Stimulated activated naive B cell treated with anti-CD40 and anti-IgM and Interleukin-4, amounts not matched to agents 10 μg/mL and 1 μg/mL and 100 μg/mL, for 72 hours (primary cell): Measurements from ENCODE around the gene LDB2.

ENCODE experiments used
- ATAC-seq, 2 donors: fragments of 150-1000 bp; cut with Tn5 transposase; replicated peaks; 2 replicates each; pipeline ENCODE4 v1.10.0; 2021; ENCODE audit warnings: moderate library complexity in 1 of 2
- DNase-seq: peaks from one replicate; pipeline ENCODE4 v3.0.0; 2021
- H3K27ac Mint-ChIP-seq: one replicate; pipeline ENCODE4 v1.8.0; 2022; ENCODE audit warnings: mild to moderate bottlenecking, mixed read lengths
- H3K27me3 Mint-ChIP-seq, 2 donors: one replicate each; pipeline ENCODE4 v1.8.0; 2022; ENCODE audit warnings: mixed read lengths in 2 of 2
- H3K36me3 Mint-ChIP-seq, 2 donors: one replicate each; pipeline ENCODE4 v1.8.0; 2022; ENCODE audit warnings: mixed read lengths in 2 of 2, mild to moderate bottlenecking in 1 of 2
- H3K4me1 Mint-ChIP-seq, 2 donors: one replicate each; pipeline ENCODE4 v1.8.0; 2022; ENCODE audit warnings: mixed read lengths in 2 of 2, mild to moderate bottlenecking in 1 of 2
- H3K4me3 Mint-ChIP-seq, 2 donors: one replicate each; pipeline ENCODE4 v1.8.0; 2022; ENCODE audit warnings: mild to moderate bottlenecking in 2 of 2, mixed read lengths in 2 of 2, moderate library complexity in 1 of 2
- H3K9me3 Mint-ChIP-seq, 2 donors: one replicate each; pipeline ENCODE4 v1.8.0; 2022; ENCODE audit warnings: mixed read lengths in 2 of 2, mild to moderate bottlenecking in 1 of 2

LDB2 gene

GRCh38 chr4:16783119-16783518 is 115.3 kb downstream of the LDB2 start:
- Mint-ChIP-seq H3K36me3 (no peaks in the 10 kb centered on the region), H3K27me3 (no peaks in the 10 kb centered on the region), H3K27ac (no peak overlapping the region), H3K4me3 (no peak overlapping the region), H3K9me3 (no peaks in the 10 kb centered on the region), H3K4me1 (no peaks in the 10 kb centered on the region)
- DNase-seq (no peak), ATAC-seq (no peak)

- no peaks in the 10 kb centered on the region for H3K9me3 Mint-ChIP-seq
- no peak overlapping the region for H3K27ac Mint-ChIP-seq
- ATAC-seq = no peak
- no peak overlapping the region for H3K4me3 Mint-ChIP-seq
- no peaks in the 10 kb centered on the region for H3K36me3 Mint-ChIP-seq
- H3K27me3 Mint-ChIP-seq = no peaks in the 10 kb centered on the region
- H3K4me1 Mint-ChIP-seq = no peaks in the 10 kb centered on the region
- no peak for DNase-seq
These were observed 119.3 kb downstream of the LDB2 start for GRCh38 chr4:16779028-16779675.

DNA sequence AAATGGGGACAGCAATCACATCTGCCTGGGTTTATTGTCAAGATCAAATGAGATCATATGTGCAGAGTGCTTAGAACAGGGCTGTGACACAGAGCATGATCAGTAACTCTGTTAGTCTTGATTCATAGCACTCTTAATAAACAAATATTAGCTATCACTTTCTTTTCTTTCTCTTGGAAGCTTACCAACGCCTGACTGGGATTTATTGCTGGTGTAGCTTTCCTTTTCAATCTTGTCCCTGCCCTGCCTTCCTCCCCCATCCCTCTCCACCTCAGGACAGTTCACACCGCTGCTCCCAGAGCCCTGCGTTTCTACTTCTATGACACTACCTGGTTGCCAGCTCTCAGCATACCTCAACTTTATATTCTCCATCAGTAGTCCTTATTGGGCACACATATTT is 120.7 kb downstream of the LDB2 start:
- Mint-ChIP-seq H3K4me3 (no peak overlapping the region), H3K27me3 (no peaks in the 10 kb centered on the region), H3K27ac (no peak overlapping the region), H3K36me3 (no peaks in the 10 kb centered on the region), H3K4me1 (no peaks in the 10 kb centered on the region), H3K9me3 (no peaks in the 10 kb centered on the region)
- no peak for DNase-seq
- ATAC-seq = no peak

DNA sequence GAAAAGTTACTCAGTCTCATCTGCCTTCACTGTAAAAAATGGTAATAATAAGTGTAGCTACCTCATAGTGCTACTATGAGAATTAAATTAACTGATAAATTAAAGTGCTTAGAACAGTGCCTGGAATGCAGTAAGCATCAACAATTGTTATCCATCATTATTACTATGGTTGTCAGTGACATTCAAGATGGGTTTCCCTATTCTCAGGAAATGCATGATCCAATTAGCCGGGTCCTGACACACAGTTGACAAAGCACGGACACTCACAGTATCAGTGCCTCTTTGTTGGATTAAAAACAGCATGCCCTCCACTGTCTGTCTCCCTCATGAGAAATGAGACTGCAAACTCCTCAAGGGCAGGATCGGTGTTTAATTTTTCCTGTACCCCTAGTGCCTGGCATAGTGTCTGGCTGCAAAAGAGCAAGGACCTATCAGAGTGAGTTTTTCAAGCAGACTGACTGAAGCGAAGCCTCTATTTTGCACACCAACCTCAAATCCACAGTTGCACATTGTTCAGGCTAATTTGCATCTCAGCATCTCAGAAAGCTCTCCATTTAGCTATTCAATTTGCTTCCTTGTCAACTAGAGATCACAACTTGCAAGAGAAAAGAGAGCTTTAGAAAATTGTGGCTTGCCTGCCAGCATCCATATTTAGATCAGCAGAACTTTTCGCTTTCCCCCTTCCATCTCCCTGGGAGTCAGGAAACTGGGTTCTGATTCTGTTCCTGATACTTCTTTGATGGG is 122.9 kb downstream of the LDB2 start:
- Mint-ChIP-seq H3K27me3 (no peaks in the 10 kb centered on the region), H3K27ac (no peak overlapping the region), H3K4me3 (no peak overlapping the region)

DNA sequence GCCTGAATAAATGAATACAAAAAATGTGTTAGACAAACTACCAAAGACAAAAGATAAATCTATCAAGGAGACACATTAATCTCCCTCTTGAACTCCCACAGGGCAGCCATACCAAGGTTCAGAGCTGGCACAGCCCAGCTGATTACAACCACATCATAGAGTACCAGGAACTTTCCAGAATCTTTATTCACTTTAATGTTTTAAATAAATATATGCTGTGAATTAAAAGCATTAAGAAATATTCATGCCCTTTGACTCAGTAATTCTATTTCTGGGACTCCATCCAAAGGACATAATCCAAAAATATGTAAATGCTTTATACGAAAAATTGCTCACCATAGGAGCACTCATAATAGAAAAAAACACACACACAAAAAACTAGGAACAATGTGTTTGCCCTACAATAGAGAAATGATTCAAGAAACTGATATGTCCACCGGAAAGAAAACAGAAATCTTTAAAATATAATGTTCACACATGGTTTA is 126.0 kb downstream of the LDB2 start:
- ATAC-seq = no peak
- H3K4me3 Mint-ChIP-seq = no peak overlapping the region

More for the DNA sequence above, 122.9 kb downstream of the LDB2 start:
- ATAC-seq (no peak), DNase-seq (no peak)
- Mint-ChIP-seq H3K4me1 (no peaks in the 10 kb centered on the region), H3K9me3 (no peaks in the 10 kb centered on the region), H3K36me3 (no peaks in the 10 kb centered on the region)

DNA sequence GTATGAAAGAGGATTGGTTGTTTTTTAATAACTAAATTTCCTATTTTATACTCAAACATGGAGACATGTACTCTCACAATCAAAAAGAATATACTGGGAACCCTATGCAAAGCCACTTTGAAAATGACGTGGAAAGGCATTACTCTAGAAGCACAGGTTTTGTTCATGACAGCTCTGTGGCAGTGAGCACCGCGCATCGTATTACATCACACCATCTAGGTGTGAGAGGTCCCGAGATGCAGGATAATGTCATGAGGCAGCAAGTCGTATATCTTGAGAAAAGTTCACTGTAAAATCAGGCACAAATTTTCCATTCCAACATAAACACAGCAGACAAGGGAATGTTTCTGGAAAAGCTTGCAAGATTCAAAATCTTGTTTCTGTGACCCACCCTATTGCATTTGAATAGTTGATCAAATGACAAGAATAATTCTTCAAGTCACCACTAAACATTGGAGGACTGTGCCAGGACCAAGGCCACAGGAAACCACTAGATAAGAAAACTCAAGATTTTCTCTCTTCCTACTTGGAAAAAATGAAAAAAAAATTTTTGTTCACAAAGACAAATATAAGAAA is 127.6 kb downstream of the LDB2 start:
- Mint-ChIP-seq H3K9me3 (no peaks in the 10 kb centered on the region), H3K4me3 (no peak overlapping the region), H3K27ac (no peak overlapping the region), H3K4me1 (no peaks in the 10 kb centered on the region), H3K36me3 (no peaks in the 10 kb centered on the region), H3K27me3 (no peaks in the 10 kb centered on the region)
- DNase-seq (no peak), ATAC-seq (no peak)

More for the DNA sequence above, 126.0 kb downstream of the LDB2 start:
- Mint-ChIP-seq H3K4me1 (no peaks in the 10 kb centered on the region), H3K27me3 (no peaks in the 10 kb centered on the region), H3K27ac (no peak overlapping the region), H3K36me3 (no peaks in the 10 kb centered on the region), H3K9me3 (no peaks in the 10 kb centered on the region)
- DNase-seq = no peak

GRCh38 chr4:16767861-16768260 is 130.6 kb downstream of the LDB2 start:
- Mint-ChIP-seq H3K4me1 (no peaks in the 10 kb centered on the region), H3K27ac (no peak overlapping the region), H3K36me3 (no peaks in the 10 kb centered on the region), H3K9me3 (no peaks in the 10 kb centered on the region), H3K27me3 (no peaks in the 10 kb centered on the region), H3K4me3 (no peak overlapping the region)
- ATAC-seq (no peak), DNase-seq (no peak)

DNA sequence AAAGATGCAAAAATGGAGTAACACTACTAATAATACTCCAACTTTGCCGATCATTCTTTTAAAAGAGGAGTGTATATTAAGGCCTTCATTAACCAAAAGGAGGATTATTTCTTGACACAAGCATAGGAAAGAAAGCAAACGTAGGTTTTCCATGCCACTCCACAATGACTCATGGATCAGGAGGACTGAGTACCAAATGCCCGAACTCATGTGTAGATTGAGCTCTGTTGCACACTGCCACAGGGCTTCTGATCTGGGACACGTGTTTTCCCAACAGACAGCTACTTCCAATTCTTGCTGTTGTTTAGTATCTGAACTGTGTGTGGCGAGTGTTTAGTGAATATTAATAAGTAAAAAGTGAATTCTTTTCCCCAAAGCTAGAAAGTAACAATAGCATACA is 131.2 kb downstream of the LDB2 start:
- Mint-ChIP-seq H3K4me1 (no peaks in the 10 kb centered on the region), H3K27me3 (no peaks in the 10 kb centered on the region), H3K4me3 (no peak overlapping the region), H3K27ac (no peak overlapping the region), H3K36me3 (no peaks in the 10 kb centered on the region), H3K9me3 (peaks cover 0 to 2% of the 10 kb centered on the region in 2 donors)
- DNase-seq = no peak
- ATAC-seq = no peak

DNA sequence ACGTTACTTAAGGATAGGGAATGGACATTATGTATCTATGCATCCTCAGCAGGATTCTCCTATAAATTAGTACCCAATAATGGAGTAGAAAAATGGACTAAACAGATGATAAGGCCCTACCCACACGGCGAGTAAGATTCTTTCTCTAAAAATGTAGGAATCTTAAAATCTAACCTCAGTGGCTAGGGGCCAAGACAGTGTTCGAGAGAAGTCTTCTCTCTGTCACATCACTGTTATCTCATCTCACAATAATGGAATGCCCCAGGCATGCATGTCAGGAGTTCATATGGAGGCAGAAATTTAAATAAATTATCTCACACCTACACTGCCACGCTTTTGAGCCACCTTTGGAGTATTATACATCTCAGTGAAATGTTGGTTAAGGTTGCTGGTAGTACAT is 132.9 kb downstream of the LDB2 start:
- H3K27ac Mint-ChIP-seq = no peak overlapping the region
- H3K27me3 Mint-ChIP-seq = no peaks in the 10 kb centered on the region
- H3K36me3 Mint-ChIP-seq = no peaks in the 10 kb centered on the region
- H3K4me1 Mint-ChIP-seq = no peaks in the 10 kb centered on the region
- peaks cover 0 to 2% of the 10 kb centered on the region in 2 donors for H3K9me3 Mint-ChIP-seq
- no peak for ATAC-seq
- no peak for DNase-seq
- no peak overlapping the region for H3K4me3 Mint-ChIP-seq

DNA sequence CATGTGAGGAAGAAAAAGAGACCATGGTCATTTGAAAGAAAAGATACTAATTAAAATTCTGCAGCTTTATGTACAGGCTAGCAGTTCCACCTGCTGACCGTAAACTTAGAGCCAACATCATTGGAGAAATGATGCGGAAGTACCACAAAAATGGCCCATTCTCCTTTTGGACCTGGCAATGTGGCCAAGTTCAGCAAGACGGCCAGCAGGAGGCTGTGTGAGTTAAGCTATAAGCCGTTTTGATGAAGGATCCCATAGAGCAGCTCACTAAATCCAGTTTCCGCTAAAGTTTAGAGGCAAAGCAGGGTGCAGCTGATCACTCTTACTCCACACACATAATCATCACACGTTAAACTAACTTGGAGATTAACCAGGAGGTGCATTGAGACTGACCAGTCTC is 133.8 kb downstream of the LDB2 start:
- no peak for DNase-seq
- Mint-ChIP-seq H3K27me3 (no peaks in the 10 kb centered on the region), H3K27ac (no peak overlapping the region), H3K4me1 (no peaks in the 10 kb centered on the region), H3K36me3 (no peaks in the 10 kb centered on the region), H3K9me3 (peaks cover 0 to 2% of the 10 kb centered on the region in 2 donors), H3K4me3 (no peak overlapping the region)
- no peak for ATAC-seq

- H3K36me3 Mint-ChIP-seq = no peaks in the 10 kb centered on the region
- no peaks in the 10 kb centered on the region for H3K27me3 Mint-ChIP-seq
- no peak for ATAC-seq
- H3K27ac Mint-ChIP-seq = no peak overlapping the region
- no peak for DNase-seq
- no peak overlapping the region for H3K4me3 Mint-ChIP-seq
- no peaks in the 10 kb centered on the region for H3K4me1 Mint-ChIP-seq
- peaks cover 0 to 2% of the 10 kb centered on the region in 2 donors for H3K9me3 Mint-ChIP-seq
These were observed 137.7 kb downstream of the LDB2 start for GRCh38 chr4:16760617-16761363.

DNA sequence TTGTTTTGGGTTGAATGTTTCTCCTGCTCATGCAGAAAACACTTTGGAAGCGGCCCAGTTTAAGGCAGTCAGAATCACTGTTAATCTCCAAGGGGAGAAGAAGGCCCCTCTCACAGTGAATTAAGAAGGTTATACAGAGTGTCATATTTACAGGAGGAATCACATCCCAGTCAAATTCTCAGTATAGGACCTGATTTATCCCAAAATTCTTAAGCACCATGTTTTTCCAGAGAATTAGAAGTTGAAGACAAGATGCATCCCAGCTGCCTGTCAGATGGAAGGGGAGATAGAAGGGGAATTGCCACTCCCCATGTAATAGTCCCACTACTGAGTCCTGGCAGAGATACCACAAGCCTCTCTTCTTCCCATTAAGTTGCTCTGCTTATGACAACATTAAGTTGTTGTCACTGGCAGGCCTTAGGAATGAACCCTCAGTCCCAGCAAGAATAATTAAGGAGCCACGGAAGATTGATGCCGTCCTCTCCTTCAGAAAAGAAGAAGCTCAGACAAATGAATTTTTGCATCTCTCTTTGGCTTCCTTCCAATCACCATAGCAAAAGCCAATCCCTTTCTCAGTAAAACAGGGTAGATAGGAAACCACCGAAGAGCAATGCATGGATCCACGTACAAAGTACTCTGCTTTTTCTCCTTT is 138.4 kb downstream of the LDB2 start:
- Mint-ChIP-seq H3K27ac (no peak overlapping the region), H3K9me3 (peaks cover 0 to 2% of the 10 kb centered on the region in 2 donors), H3K4me1 (no peaks in the 10 kb centered on the region), H3K4me3 (no peak overlapping the region), H3K27me3 (no peaks in the 10 kb centered on the region), H3K36me3 (no peaks in the 10 kb centered on the region)
- DNase-seq (no peak), ATAC-seq (no peak)

- Mint-ChIP-seq H3K4me3 (no peak overlapping the region), H3K36me3 (no peaks in the 10 kb centered on the region), H3K27ac (no peak overlapping the region), H3K9me3 (peaks cover 0 to 2% of the 10 kb centered on the region in 2 donors), H3K4me1 (no peaks in the 10 kb centered on the region), H3K27me3 (peaks cover 0 to 4% of the 10 kb centered on the region in 2 donors)
- ATAC-seq (no peak), DNase-seq (no peak)
These were observed 139.6 kb downstream of the LDB2 start for GRCh38 chr4:16758816-16759215.

- H3K36me3 Mint-ChIP-seq = no peaks in the 10 kb centered on the region
- DNase-seq = no peak
- ATAC-seq = no peak
- peaks cover 0 to 4% of the 10 kb centered on the region in 2 donors for H3K27me3 Mint-ChIP-seq
- H3K4me3 Mint-ChIP-seq = no peak overlapping the region
- no peaks in the 10 kb centered on the region for H3K4me1 Mint-ChIP-seq
- peaks cover 0 to 2% of the 10 kb centered on the region in 2 donors for H3K9me3 Mint-ChIP-seq
- H3K27ac Mint-ChIP-seq = no peak overlapping the region
These were observed 140.2 kb downstream of the LDB2 start for GRCh38 chr4:16758255-16758654.
